ENCODE measurements around the gene RPS17.
A peak's percentile ranks its signal among the peaks of the same experiment; 100 is the strongest.
"Not testable (repeated sequence)": the region's sequence is repeated elsewhere in the genome, so short reads cannot be mapped to it uniquely, and the experiment has no call there.

The RPS17 gene

DNA sequence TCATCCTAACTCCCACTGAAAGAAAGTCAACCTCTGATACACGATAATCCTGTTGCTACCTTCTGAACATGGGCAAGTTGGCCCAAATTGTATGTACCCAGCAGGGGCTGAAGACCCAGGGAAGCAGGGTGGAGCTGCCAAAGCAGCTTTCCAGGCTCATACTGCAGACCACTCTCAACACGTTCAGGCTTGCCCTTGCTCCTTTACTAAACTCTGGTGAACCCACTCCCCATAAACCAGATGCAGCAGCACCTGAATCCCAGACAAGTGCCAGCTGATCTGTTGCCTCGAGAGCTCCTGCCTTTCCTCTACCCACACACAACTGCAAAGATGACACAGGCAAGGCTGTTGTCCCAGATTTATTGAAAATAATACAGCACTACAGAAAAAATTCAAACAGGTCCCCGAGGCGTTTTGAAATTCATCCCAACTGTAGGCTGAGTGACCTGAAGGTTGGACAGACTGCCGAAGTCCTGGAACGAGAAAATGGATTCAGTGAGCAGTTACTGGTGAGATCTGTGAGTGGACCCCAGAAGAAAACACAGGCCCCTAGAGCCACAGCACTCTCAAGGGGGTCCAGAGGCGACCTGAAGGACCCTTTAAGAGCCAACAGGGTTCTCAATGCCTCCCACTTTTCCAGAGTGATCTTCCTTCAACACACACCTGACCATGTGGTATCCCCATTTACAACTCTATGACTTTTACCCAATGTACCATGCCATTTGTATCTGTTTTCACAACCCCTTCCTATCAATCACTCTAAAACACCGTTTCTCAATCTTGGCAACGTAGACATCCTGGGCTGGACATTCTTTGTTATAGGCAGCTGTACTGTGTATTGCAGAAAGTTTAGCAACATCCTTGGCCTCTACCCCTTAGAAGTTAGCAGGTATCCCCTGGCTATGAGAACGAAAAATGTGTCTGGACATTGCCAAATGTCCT lies 3.6 kb downstream of the RPS17 start:
- no peaks in the 10 kb centered on the region for H3K27me3 ChIP-seq (ENCODE audit: control insufficient read depth in 2 of 2, insufficient read depth in 2 of 2, low read length in 2 of 2)
- peaks cover 33 to 36% of the 10 kb centered on the region in 2 donors for H3K36me3 ChIP-seq (ENCODE audit: control insufficient read depth in 2 of 2, insufficient read depth in 2 of 2, low read length in 2 of 2)
- no peak overlapping the region for H3K9ac ChIP-seq (ENCODE audit: low read depth in 1 of 2, low read length in 2 of 2)
- H3K9me3 ChIP-seq (ENCODE audit: control insufficient read depth in 2 of 2, low read length in 2 of 2), result no peaks in the 10 kb centered on the region
- H3K4me3 ChIP-seq (ENCODE audit: low read length in 2 of 2), result no peak overlapping the region
- H3K4me1 ChIP-seq (ENCODE audit: control insufficient read depth in 2 of 2, insufficient read depth in 2 of 2, low read length in 2 of 2), result peaks cover 5 to 14% of the 10 kb centered on the region in 2 donors
- H3K27ac ChIP-seq (ENCODE audit: low read depth in 2 of 2, low read length in 2 of 2), result no peak overlapping the region

DNA sequence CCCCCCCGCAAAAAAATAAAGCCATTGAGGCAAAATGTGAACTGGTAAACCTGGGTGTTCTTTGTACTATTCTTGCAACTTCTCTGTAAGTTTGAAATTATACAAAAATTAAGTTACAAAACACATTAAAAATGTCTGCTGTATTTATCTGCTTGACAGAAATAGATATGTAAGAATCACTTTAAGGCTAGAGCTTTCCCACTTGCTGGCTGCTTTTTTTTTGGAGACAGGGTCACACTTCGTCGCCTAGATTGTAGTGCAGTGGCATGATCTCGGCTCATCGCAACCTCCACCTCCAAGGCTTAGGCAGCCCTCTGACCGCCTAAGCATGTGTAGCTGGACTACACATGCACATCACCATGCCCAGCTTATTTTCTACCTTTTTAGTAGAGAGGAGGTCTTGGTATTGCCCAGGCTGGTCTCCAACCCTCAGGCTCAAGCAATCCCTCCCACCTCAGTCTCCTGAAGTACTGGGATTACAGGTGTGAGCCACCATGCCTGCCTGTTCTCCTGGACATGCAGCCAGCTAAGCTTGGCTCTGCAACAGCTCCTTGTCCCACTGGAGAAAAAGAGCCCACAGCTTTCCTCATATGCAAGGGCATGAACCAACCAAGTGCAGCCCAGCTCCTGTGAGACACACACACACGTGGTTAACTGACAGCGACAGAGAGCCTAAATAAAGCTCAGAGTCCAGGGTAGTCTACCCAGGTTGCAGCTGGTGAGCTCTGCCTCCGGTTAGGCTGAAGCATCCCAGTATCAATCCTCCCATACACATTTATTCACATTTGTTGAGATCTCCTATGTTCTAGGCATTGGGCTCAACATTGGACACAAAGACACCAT lies 4.5 kb downstream of the RPS17 start:
- Histone ChIP-seq H3K36me3 (ENCODE audit: control insufficient read depth in 2 of 2, insufficient read depth in 2 of 2, low read length in 2 of 2) (peaks cover 33 to 36% of the 10 kb centered on the region in 2 donors), H3K9me3 (ENCODE audit: control insufficient read depth in 2 of 2, low read length in 2 of 2) (no peaks in the 10 kb centered on the region), H3K4me3 (ENCODE audit: low read length in 2 of 2) (no peak overlapping the region), H3K9ac (ENCODE audit: low read depth in 1 of 2, low read length in 2 of 2) (no peak overlapping the region), H3K4me1 (ENCODE audit: control insufficient read depth in 2 of 2, insufficient read depth in 2 of 2, low read length in 2 of 2) (peaks cover 0 to 9% of the 10 kb centered on the region in 2 donors), H3K27me3 (ENCODE audit: control insufficient read depth in 2 of 2, insufficient read depth in 2 of 2, low read length in 2 of 2) (no peaks in the 10 kb centered on the region), H3K27ac (ENCODE audit: low read depth in 2 of 2, low read length in 2 of 2) (no peak overlapping the region)

DNA sequence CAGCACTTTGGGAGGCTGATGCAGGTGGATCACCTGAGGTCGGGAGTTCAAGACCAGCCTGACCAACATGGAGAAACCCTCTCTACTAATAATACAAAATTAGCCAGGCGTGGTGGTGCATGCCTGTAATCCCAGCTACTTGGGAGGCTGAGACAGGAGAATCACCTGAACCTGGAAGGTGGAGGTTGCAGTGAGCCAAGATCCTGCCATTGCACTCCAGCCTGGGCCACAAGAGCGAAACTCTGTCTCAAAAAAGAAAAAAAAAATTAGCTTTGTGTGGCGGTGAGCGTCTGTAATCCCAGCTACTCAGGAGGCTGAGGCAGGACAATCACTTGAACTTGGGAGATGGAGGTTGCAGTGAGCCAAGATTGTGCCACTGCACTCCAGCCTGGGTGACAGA lies 5.1 kb downstream of the RPS17 start:
- not testable (repeated sequence) for H3K9me3 ChIP-seq (ENCODE audit: control insufficient read depth in 2 of 2, low read length in 2 of 2); H3K27me3 ChIP-seq (ENCODE audit: control insufficient read depth in 2 of 2, insufficient read depth in 2 of 2, low read length in 2 of 2); H3K9ac ChIP-seq (ENCODE audit: low read depth in 1 of 2, low read length in 2 of 2); H3K27ac ChIP-seq (ENCODE audit: low read depth in 2 of 2, low read length in 2 of 2); H3K4me3 ChIP-seq (ENCODE audit: low read length in 2 of 2); H3K4me1 ChIP-seq (ENCODE audit: control insufficient read depth in 2 of 2, insufficient read depth in 2 of 2, low read length in 2 of 2)
- H3K36me3 ChIP-seq (ENCODE audit: control insufficient read depth in 2 of 2, insufficient read depth in 2 of 2, low read length in 2 of 2), result peaks cover 33 to 36% of the 10 kb centered on the region in 2 donors

DNA sequence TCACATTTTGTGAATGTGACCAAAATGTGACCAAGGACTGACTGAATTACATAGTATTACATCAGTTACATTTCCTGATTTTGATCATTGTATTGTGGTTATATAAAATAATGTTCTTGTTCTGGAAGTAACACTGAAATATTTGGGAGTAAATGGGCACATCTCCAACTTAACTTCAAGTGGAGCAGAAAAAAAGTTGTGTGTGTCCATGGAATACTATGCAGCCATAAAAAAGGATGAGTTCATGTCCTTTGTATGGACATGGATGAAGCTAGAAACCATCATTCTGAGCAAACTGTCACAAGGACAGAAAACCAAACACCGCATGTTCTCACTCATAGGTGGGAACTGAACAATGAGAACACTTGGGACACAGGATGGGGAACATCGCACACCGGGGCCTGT lies 5.8 kb downstream of the RPS17 start:
- H3K4me1 ChIP-seq (ENCODE audit: control insufficient read depth in 2 of 2, insufficient read depth in 2 of 2, low read length in 2 of 2); H3K9ac ChIP-seq (ENCODE audit: low read depth in 1 of 2, low read length in 2 of 2); H3K9me3 ChIP-seq (ENCODE audit: control insufficient read depth in 2 of 2, low read length in 2 of 2); H3K27ac ChIP-seq (ENCODE audit: low read depth in 2 of 2, low read length in 2 of 2); H3K4me3 ChIP-seq (ENCODE audit: low read length in 2 of 2); H3K27me3 ChIP-seq (ENCODE audit: control insufficient read depth in 2 of 2, insufficient read depth in 2 of 2, low read length in 2 of 2): not testable (repeated sequence)
- peaks cover 33 to 36% of the 10 kb centered on the region in 2 donors for H3K36me3 ChIP-seq (ENCODE audit: control insufficient read depth in 2 of 2, insufficient read depth in 2 of 2, low read length in 2 of 2)

DNA sequence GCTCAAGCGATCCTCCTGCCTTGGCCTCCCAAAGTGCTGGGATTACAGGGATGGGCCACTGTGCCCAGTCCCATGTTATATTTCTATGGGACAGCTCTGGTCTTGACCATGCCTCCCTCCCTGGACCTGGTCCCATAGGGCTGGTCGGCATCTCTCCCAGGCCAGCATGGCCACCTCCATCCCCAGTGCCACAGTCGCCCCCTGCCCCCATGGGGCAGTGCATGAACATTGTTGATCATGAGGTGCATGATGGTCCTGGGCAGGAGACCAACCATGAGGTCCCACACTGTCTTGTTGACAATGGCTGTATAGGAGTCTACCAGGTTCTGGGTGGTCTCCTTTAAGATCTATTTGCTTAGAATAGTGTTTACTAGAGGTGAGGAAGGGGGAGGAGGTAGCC lies 6.5 kb downstream of the RPS17 start:
- Histone ChIP-seq H3K36me3 (ENCODE audit: control insufficient read depth in 2 of 2, insufficient read depth in 2 of 2, low read length in 2 of 2) (peaks cover 33 to 36% of the 10 kb centered on the region in 2 donors), H3K9me3 (ENCODE audit: control insufficient read depth in 2 of 2, low read length in 2 of 2) (no peaks in the 10 kb centered on the region), H3K27ac (ENCODE audit: low read depth in 2 of 2, low read length in 2 of 2) (no peak overlapping the region), H3K4me1 (ENCODE audit: control insufficient read depth in 2 of 2, insufficient read depth in 2 of 2, low read length in 2 of 2) (peaks cover 0 to 7% of the 10 kb centered on the region in 2 donors), H3K4me3 (ENCODE audit: low read length in 2 of 2) (no peak overlapping the region), H3K27me3 (ENCODE audit: control insufficient read depth in 2 of 2, insufficient read depth in 2 of 2, low read length in 2 of 2) (no peaks in the 10 kb centered on the region), H3K9ac (ENCODE audit: low read depth in 1 of 2, low read length in 2 of 2) (no peak overlapping the region)

DNA sequence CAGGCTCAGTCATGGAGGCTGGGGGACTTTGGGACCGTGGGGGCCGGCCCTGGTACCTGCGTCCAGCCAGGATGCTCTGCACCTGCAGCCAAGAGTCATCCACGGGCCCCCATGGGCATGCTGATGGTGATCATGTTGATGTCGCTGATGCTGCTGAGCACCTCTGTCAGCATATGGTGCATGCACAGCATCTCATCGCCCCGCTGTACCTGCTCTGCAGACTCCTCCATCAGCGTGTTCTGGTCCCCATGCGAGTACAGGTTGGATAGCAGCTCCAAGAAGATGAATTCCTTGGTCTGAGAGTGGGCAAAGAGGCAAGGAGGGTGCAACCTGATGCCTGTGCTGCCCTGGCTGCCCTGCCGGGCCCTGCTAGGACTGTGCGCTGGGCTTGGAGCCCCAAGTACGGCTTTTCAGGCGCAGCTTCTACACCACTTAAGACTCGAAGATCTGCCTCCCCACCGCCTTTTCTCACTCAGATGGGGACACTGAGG lies 7.2 kb downstream of the RPS17 start:
- Histone ChIP-seq H3K27ac (ENCODE audit: low read depth in 2 of 2, low read length in 2 of 2) (no peak overlapping the region), H3K4me3 (ENCODE audit: low read length in 2 of 2) (no peak overlapping the region), H3K9me3 (ENCODE audit: control insufficient read depth in 2 of 2, low read length in 2 of 2) (no peaks in the 10 kb centered on the region), H3K4me1 (ENCODE audit: control insufficient read depth in 2 of 2, insufficient read depth in 2 of 2, low read length in 2 of 2) (peaks cover 0 to 2% of the 10 kb centered on the region in 2 donors), H3K9ac (ENCODE audit: low read depth in 1 of 2, low read length in 2 of 2) (no peak overlapping the region), H3K27me3 (ENCODE audit: control insufficient read depth in 2 of 2, insufficient read depth in 2 of 2, low read length in 2 of 2) (no peaks in the 10 kb centered on the region), H3K36me3 (ENCODE audit: control insufficient read depth in 2 of 2, insufficient read depth in 2 of 2, low read length in 2 of 2) (peaks cover 28 to 31% of the 10 kb centered on the region in 2 donors)

DNA sequence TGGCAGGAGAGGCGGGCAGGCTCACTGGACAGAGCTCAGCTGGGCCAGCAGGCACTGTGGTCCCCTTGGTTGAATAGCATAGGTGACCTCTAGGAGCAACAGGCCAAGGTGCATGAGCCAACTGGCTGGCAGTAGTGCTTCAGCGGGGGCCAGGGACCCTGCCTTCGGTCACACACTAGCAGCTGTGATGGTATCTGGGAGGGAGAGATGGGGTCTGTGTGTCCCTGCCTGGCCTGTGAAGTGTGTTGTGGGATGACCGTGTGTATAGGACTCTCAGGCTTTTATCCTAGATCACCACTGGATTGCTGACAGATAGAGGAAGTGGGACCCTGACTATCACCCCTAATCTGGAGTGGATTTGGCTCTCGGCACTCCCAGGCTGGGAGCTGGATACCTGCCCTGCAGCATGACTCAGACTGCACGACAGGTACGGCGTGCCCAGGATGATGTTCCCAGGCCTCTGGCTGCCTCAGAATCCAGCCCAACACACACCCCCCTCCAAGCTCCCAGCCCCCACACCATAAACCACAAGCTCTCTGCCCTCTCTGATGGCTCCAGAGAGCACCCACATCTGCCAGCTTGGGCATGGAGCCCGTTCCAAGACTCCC lies 7.8 kb downstream of the RPS17 start:
- no peak overlapping the region for H3K9ac ChIP-seq (ENCODE audit: low read depth in 1 of 2, low read length in 2 of 2)
- no peak overlapping the region for H3K4me3 ChIP-seq (ENCODE audit: low read length in 2 of 2)
- H3K27me3 ChIP-seq (ENCODE audit: control insufficient read depth in 2 of 2, insufficient read depth in 2 of 2, low read length in 2 of 2), result no peaks in the 10 kb centered on the region
- peaks cover 0 to 2% of the 10 kb centered on the region in 2 donors for H3K4me1 ChIP-seq (ENCODE audit: control insufficient read depth in 2 of 2, insufficient read depth in 2 of 2, low read length in 2 of 2)
- peaks cover 22 to 25% of the 10 kb centered on the region in 2 donors for H3K36me3 ChIP-seq (ENCODE audit: control insufficient read depth in 2 of 2, insufficient read depth in 2 of 2, low read length in 2 of 2)
- H3K27ac ChIP-seq (ENCODE audit: low read depth in 2 of 2, low read length in 2 of 2), result no peak overlapping the region
- no peaks in the 10 kb centered on the region for H3K9me3 ChIP-seq (ENCODE audit: control insufficient read depth in 2 of 2, low read length in 2 of 2)

DNA sequence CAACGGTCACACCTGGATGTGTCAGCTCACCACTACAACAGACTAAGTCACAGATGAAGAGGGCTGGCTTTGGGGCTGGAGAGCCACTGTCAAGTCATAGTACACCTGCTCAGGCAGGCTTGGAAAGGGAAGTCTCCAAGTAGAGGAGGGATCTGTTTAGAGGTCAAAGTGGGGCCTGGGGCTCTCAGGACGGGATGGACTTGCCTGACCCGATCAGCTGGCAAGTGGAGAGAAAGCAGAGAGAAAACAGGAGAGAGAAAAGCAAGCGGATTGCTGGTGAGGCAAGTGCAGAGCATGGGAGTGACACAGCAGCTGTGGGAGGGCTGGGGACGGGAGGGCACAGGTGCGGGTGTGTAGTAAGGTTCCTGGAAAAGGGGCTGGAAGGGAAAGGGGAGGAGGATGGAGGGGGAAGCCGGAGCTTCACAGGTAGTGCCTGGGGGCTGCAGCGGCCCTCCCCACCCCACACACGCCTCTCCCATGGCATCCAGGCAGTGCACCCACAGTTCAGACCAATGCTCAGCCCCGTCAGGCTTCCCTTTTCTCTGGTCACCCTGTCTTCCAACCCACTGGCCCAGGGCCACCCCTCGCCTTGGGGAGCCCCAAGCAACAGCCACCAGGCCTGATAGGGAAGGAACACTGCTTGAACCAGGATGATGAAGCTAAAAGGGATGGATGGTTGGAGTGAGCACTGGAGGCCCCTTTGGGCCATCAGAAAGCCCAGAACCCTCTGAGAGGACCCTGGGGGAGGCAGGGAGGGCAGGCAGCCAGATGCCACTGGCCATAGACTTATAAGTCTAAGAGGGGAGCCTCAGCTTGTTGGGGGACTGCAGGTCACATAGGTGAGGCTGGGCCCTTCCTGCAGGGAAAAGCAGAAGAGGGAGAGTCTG lies 8.5 kb downstream of the RPS17 start:
- H3K9ac ChIP-seq (ENCODE audit: low read depth in 1 of 2, low read length in 2 of 2), result no peak overlapping the region
- no peak overlapping the region for H3K4me3 ChIP-seq (ENCODE audit: low read length in 2 of 2)
- no peaks in the 10 kb centered on the region for H3K4me1 ChIP-seq (ENCODE audit: control insufficient read depth in 2 of 2, insufficient read depth in 2 of 2, low read length in 2 of 2)
- peaks cover 15 to 18% of the 10 kb centered on the region in 2 donors for H3K36me3 ChIP-seq (ENCODE audit: control insufficient read depth in 2 of 2, insufficient read depth in 2 of 2, low read length in 2 of 2)
- H3K9me3 ChIP-seq (ENCODE audit: control insufficient read depth in 2 of 2, low read length in 2 of 2), result no peaks in the 10 kb centered on the region
- no peak overlapping the region for H3K27ac ChIP-seq (ENCODE audit: low read depth in 2 of 2, low read length in 2 of 2)
- no peaks in the 10 kb centered on the region for H3K27me3 ChIP-seq (ENCODE audit: control insufficient read depth in 2 of 2, insufficient read depth in 2 of 2, low read length in 2 of 2)

DNA sequence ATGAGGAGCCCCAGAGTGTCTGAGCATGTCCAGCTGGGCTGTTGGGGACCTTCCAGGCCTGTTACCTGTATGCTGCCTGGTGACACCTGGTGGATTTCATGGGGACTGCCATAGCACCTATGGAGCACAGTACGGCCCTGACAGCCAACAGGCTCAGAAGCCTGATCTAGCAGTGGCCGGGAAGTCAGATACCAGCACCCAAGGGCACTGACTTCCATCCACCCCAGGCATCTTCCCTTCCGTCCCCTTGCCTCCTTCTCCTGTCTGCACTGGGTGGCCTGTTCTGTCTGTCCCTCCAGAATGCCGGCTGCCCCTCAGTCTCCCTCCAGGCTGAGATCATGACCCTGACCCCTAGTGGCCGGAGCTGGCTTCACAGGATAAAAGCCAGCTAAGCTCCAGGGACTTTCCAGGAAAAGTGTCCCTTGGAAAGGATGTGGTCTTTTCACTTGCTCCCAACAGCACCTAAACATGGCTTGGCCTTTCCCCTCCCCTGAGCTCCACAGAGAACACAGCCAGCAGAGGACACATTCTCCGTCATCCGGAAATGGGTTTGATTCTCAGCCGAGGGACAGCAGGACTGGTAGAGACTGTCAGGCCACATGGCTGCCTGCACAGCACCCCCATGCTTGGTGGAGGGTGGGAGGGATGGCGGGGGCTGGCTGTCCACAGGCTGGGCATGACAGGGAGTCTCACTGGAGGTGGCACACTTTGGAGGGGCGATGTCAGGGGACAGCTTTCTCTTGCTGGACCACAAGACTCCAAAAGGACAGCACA lies 9.5 kb downstream of the RPS17 start:
- peak overlapping the region in 1 of 2 donors; percentile 68 for H3K9ac ChIP-seq (ENCODE audit: low read depth in 1 of 2, low read length in 2 of 2)
- H3K36me3 ChIP-seq (ENCODE audit: control insufficient read depth in 2 of 2, insufficient read depth in 2 of 2, low read length in 2 of 2), result peaks cover 5 to 8% of the 10 kb centered on the region in 2 donors
- H3K4me1 ChIP-seq (ENCODE audit: control insufficient read depth in 2 of 2, insufficient read depth in 2 of 2, low read length in 2 of 2), result no peaks in the 10 kb centered on the region
- no peak overlapping the region for H3K27ac ChIP-seq (ENCODE audit: low read depth in 2 of 2, low read length in 2 of 2)
- H3K9me3 ChIP-seq (ENCODE audit: control insufficient read depth in 2 of 2, low read length in 2 of 2), result no peaks in the 10 kb centered on the region
- peak overlapping the region; percentile 73 to 78 for H3K4me3 ChIP-seq (ENCODE audit: low read length in 2 of 2)
- H3K27me3 ChIP-seq (ENCODE audit: control insufficient read depth in 2 of 2, insufficient read depth in 2 of 2, low read length in 2 of 2), result no peaks in the 10 kb centered on the region
